NCI-H146 treated with DMSO at 0.1 percent for 48 hours (cell line): Measurements from ENCODE around the gene PPM1H.
A peak's percentile ranks its signal among the peaks of the same experiment; 100 is the strongest.
"Not testable (repeated sequence)": the region's sequence is repeated elsewhere in the genome, so short reads cannot be mapped to it uniquely, and the experiment has no call there.

Experiments
- DNase-seq: peaks from one replicate; lab custom pipeline; 2025; ENCODE audit not compliant: unreplicated experiment; lab: John Stamatoyannopoulos, UW

The PPM1H gene

DNA sequence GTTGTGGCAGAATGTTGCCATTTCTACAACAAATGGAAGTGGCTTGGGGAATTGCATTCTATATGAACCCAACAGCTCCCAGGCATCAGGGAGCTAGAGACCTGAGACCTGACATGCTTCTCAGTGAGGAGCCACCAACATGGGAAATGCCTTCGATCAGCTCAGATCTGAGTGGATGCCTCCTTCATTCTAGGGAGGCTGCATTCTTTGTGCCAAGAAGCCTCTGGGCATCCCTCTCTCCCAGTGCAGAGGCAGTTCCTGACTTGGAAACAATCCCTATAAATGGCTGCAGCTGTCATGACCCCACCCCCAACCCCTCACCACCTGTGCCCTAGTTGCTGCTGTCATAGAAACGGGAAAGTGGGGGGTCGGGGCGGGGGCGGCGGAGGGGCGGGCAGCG is 196.3 kb downstream of the PPM1H start:
- DNase-seq = no peak

DNA sequence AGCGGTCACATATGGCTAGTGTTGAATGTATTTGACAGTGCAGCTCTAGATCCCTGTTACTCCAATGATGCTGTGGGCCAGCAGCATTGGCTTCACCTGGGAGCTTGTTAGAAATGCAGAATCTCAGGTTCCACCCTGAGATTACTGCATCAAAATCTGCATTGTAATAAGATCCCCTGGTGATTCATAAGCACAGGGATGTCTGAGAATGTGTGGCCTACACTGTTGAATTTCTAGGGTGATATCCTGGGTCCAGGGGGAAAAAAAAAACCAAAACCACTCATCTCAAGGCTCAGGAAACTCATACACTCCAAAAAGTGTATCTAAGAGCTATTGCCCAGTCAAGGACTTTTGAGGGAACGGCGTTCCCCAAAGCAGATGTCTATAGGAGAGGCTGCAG is 196.8 kb downstream of the PPM1H start:
- DNase-seq = no peak

DNA sequence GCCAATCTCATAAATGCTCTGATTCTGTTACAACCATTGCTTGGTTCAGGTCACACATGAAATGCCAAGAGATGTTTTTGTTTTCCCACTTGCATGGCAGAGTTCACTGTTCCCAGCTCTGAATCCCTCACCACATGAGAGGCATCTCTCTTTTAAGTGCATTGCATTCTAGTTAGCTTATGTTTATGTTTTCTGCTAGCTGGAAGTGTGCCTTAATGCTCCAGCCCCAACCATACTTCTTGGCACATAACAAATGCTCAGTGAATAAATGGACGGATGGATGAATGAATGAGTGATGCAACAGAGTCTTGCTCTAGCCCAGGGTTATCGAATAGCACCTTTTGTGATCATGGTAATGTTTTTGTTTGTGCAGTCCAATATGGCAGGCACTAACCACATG is 197.3 kb downstream of the PPM1H start:
- DNase-seq = no peak

DNA sequence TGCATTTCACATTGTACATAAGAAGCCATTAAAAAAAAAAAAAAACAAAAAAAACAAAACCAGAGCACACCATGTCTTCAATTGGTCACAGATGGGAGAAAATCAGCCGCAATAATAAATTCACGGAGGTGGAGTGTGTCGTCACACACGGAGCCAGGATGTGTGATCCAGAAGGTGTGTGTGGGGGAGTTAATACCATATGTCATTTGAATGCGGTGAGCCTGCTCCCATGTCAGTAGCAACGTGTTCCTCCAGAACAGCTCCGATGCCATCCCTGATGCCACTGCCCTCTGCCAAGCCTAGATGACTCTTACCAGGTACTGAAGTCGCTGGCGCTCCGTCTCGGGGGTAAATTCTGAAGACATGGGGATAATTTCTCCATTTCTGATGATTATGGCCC is 197.8 kb downstream of the PPM1H start:
- DNase-seq = no peak

DNA sequence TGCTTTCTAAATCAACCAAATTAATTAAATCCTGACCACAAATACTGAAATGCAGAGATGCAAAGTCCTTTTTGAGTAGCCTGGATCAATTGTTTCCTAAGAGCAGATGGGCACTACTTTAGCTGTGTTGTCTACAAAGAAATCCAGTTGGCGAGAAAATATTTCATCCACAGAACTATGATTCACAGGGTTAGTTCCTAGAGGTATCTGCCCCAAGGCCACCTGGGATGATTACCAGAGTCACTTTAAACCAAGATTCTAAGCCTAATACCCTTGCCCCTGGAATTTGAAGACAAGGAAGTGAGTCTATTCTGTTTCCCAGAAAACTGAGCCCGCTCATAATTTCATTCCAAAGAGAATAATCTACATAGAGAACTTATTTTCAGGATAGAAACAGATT is 198.4 kb downstream of the PPM1H start:
- no peak for DNase-seq

DNA sequence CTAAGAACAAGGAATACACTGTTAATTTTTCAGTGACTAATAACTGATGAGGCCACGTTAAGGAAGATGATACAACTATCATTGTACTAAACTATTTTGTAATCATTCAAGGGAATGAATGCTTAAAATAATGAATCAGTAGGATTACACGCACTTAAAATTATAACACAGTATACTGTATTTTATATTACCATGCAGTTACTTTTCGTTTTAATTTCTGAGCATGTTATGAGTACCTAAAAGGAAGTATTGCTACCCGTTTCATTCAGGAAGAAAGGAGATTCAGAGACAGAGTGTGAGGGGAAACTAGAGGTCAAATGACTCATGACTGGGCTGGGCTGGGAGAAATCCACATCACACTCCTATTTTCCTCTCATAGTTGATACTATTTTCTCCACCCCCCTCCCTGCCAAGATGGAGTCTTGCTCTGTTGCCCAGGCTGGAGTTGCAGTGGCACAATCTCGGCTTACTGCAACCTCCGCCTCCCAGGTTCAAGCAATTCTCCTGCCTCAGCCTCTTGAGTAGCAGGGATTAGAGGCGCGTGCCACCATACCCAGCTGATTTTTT is 202.0 kb downstream of the PPM1H start:
- DNase-seq = no peak

DNA sequence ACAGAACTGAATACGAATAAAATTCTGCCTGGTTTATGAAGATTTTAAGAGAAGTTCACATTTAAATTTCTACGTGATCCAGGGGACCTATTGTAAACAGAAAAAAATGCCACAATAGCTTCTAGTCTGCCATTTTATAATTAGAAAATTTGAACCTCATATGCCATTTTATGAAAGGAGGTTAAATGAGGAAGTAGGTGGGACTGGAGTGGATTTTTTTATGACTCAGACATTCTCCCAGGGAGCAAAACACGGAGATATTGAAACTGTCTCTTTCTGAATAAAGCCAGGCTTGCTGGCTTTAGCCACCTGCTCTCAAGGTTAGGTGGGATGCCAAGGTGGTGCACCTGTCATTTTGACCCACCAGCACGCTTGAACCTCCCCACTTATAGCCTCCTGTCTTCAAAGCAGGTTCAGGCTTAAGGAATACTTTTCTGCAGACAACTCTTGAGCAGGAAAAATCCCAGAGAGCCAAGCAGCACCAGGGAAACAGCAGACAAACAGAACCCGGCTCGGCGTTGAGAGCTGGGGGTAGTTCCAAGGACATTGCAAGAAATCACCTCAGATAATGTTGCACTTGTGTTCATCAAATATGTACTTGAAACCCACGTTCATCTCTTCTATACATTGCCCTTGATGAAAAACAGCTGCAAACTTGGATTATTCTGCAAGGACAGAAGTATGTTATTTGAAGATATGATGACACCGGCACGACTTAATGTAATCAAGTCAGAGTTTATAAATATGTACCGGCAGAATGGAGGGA is 203.7 kb downstream of the PPM1H start:
- DNase-seq = no peak

DNA sequence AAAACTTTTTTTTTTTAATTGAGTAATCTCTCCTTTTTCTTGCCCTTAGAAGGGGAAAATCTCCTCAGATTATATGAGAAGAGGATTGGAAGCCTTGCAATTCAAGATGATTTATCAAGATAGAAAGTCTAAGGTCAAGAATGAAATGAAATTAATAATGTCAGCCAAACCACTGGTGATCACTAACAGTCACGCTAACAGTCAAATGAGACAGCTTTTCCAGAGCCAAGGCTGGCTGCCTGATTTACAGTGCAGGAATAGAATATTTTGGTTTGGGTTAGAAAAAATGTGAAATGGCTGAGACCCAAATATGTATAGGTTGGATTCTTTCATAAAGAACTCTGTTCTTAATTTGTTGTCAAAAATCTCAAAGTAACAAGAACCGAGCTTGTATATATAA is 204.3 kb downstream of the PPM1H start:
- no peak for DNase-seq

DNA sequence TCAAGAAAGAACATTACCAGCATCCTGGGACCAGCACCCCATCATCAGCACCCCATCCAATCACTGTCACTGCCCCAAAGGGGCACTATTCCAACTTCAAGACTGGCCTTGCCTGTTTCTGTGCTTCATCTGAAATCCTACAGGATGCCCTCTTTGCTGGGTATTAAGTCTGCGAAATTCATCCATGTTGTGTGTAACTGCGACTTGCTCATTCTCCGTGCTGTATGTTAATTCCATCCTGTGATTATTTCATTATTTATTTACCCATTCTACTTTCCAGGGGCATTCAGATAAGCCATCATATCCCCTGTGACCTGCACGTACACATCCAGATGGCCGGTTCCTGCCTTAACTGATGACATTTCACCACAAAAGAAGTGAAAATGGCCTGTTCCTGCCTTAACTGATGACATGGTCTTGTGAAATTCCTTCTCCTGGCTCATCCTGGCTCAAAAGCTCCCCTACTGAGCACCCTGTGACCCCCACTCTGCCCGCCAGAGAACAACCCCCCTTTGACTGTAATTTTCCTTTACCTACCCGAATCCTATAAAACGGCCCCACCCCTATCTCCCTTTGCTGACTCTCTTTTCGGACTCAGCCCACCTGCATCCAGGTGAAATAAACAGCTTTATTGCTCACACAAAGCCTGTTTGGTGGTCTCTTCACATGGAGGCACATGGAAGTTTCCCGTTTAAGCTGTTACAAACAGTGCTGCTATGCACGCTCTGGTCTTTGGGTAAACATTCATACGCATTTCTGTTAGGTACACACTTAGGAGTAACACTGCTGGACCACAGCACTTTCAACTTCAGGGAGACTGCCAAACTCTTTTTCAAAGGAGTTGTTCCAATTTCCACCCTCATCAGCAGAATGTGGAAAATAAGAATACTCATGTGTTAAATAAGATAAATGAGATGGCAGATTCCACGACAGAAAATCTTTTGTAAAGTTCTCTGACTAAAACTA is 205.1 kb downstream of the PPM1H start:
- not testable (repeated sequence) for DNase-seq

DNA sequence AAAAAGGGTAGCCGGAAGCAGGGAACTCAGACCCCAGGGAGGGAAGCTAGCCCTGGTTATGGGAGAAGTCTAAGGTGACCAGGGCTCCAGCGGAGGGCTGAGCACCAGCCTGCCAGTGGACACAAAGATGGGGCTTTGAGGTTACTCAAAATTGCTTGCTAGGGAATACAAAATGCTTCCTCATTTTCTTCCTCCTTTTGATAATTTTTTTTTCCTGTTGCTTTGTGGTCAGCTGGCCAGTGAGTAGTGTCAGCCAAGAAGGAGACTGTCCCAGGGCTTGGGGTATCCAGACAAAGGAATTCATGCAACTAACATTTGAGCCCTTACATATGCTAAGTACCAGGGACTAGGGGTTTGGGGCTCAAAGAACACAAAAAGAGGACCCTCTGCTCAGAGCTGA is 206.2 kb downstream of the PPM1H start:
- no peak for DNase-seq

DNA sequence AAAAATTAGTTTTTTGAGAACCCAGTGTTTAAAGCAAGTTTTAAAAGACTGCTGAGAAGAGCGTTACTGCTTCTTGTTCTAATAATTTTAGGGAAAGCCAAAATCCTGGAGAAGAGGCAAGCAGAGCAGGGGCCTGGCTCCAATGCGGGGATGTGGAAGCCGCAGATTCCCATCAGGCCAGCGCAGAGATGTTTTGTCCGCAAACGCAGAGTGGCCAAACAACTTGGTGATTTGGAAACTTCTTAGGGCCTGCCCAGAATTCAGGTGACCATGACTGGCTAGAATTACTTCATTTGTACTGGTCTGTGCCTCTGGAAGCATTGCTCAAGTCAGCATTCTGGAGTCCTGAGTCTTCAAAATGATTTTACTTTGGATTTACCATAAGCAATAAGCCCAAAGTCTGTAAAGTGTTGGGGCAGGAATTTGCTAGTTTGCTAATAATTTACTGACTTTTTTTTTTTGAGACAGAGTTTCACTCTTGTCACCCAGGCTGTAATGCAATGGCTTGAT is 208.4 kb downstream of the PPM1H start:
- no peak for DNase-seq

DNA sequence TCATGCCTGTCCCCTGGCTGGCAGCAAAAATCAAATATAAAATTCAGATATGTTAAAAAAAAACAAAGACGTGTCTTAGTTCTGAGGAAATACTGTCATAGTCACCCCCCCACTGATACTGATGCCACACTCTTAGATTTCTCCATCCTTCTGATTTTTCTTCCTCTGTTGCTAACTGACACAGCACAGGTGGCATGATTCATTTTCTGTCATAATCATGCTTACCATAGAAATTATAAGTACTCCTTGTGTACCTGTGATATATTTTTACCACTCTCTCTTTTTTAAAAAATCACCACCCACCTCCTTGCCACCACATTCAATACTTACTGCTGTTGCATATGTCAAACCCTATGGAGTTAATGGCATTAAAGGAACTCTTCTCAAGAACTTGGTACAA is 209.2 kb downstream of the PPM1H start:
- DNase-seq = no peak

DNA sequence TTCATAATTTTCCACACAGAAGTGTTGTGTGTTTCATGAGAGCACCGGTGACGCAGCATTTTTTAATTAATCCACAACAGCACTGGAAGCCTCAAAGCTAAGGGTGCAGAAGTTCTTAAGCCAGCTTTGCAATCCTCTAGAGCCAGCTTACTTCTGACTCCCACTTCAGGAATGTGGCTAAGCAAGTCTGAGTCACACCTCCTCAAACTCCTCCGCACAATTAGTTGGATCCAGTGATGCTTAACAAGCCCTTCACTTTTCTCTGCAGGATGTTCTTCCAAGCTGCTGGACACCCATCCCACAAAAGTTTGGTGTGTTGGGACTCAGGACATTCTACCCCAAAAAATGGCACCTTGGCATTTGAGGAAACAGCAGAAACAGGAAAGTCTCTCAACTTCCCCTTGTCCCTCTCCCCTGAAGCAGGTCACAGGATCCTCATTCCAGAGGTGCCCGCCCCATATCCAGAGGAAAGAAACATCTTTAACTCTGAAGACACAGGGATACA is 210.0 kb downstream of the PPM1H start:
- no peak for DNase-seq

DNA sequence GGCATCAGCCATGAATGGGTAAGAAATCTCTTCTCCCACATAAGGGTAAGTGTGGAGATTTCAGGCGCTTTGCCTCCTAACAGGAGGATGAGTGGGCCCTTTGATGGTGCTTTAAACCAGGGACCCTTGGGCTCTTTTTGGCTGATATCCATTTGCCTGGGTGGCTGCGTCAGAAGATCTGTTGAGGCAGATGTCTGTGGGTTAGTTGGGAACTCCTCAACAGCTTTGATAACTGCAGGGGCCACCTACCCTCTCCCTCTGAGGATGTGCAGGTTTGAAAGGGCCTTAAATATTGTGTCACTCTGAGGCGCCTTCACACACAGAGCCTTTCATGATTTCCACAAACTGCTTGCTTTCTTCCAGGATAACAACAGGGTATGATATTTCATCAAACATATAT is 210.7 kb downstream of the PPM1H start:
- no peak for DNase-seq

DNA sequence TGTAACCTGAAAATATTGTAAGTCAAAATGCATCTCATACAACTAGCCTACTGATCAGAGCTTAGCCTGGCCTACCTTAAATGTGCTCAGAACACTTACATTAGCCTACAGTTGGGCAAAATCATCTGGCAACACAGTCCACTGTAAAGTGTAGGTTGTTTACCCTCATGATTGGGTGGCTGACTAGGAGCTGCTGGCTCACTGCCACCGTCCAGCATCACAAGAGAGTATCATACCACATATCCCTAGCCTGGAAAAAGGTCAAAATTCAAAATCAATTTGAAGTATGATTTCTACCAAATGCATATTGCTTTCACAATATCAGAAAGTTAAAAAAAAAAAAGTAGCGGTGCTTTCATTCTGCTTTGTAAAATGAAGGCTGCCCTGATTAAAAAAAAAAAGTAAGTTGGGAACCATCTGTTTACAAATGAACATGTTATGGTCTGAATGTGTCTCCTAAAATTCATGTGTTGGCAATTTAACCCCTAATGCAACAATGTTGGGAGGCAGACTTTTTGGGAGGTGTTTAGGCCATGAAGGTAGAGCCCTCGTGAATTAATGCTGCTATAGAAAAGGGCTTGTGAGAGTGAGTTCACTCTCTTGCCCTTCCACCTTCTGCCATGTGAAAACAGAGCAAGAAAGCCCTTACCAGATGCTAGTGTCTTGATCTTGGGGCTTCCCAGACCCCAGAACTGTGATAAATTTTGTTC is 211.8 kb downstream of the PPM1H start:
- DNase-seq = no peak

DNA sequence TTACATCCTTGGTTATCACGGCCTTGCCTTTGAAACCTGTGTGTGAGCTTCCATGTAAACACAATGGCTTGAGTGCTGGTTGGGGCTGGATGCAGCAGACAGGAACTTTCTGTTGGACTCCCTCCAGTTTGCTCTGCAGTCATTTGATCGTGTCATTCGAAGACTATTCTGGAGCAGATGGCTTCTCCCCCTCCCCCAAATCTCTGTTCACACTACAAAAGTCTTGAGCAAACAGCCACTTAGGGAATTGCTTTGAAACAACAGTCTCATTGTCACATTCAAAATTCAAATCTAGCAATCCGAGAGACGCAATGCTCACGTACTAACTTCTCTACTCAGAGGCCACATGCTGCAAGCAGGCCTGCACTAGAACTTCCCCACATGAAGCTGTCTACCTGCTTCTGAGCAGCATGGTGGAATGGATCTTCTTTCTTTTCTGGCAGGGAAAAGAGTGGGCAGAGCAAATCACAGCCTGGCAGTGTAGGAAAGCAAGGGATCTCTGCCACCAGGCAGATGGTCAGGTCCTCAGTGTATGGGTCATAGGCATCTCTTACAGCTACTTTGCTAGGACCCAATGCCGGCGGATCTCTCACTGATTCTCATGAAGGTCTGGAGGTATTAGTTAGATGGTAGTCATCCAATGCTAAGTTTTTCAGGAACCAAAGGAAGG is 214.2 kb downstream of the PPM1H start:
- no peak for DNase-seq

DNA sequence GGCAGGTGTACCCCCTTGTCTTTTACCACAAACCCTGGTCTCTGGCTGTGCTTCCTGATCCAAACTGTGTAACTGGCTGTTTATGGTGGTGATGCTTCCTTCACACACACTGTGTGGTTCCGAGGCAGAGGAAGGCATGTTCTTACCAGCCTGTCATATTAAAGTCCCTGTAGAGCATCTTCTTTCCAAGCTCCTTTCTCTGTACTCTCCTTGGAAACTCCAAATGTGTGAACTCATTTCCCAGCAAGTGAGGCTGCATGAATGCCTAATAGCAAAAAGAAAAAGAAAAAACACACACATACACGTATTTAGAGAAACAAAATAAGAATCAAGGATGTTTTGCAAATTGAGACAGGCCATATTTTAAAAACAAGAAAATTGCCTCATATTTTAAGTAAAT is 214.9 kb downstream of the PPM1H start:
- DNase-seq = no peak

DNA sequence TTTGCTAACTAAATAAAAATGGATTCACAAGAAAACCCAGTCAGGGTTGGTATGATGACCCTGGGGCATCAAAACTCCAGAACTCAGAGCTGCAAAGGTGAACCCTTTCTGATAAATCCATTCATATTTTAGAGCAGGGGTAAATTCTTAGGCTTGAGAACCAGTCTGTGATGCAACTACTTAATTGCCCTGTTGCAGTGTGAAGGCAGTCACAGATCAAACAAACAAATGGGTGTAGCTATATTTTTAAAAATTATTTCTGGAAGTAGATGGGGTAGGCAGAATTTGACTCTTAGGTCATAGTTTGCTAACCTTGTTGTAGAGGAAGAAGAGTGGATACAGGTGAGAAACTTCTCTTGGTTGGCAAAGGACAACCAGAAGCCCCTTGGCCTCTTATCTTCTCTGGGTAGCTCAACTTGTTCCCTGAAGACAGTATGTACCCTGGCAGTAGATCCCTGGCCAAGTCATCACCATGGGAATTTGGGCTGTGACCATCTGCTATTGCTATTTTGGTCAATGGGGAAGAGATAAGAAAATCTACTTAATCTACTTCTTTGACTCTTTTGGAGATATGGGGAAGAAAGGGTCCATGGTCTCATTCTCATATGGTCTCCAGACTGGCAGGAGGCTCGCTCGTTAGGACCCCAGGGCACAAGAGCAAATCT is 216.1 kb downstream of the PPM1H start:
- no peak for DNase-seq

DNA sequence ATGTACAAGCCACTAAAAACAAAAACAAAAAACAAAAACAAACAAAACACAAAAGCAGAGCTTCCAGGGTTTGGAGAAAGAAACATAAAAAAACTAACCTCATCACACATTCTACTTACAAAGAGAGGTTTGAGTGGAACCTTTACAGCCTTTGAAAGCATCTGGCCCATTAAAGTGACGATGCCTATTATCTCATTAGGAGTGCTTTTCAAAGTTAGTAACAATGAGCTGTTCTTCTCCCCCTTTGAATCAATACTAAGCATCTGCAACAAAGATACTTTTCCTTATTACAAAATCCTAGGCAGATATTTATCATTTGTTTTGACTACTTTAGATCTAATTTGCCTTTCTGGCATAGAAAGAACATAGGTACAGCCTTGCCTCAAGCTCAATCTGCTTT is 217.3 kb downstream of the PPM1H start:
- DNase-seq = peak; percentile 7
